ENCODE results near the gene SNPH.
"Not testable (repeated sequence)": the region's sequence is repeated elsewhere in the genome, so short reads cannot be mapped to it uniquely, and the experiment has no call there.

SNPH gene

DNA sequence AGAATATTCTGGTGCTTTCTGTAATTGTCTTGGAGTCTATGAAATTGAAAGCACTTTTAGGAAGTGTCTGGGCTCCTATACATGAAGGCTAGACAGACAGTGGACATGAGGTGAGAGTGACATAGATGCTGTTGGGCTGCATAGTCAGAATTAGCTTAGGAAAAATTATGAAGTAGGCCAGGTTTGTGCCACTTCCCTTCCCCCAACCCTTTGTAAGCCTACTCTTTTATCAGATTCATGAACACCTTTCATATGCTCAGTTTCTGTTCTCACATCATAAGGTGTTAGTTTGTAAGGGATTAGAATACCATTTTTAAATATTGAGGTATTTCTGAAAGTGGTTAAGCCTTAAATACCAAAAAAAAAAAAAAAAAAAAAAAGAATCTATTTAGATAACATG, 18.4 kb upstream of the SNPH start:
- H3K27ac Mint-ChIP-seq = no peak overlapping the region
- H3K4me1 Mint-ChIP-seq = peaks cover 6% of the 10 kb centered on the region
- ATAC-seq (no peak), DNase-seq (no peak)
- H3K27me3 Mint-ChIP-seq = no peaks in the 10 kb centered on the region
- H3K36me3 Mint-ChIP-seq (ENCODE audit: low read depth) = peaks cover 1% of the 10 kb centered on the region
- H3K9me3 Mint-ChIP-seq = peaks cover 4% of the 10 kb centered on the region
- H3K4me3 Mint-ChIP-seq = no peak overlapping the region

DNA sequence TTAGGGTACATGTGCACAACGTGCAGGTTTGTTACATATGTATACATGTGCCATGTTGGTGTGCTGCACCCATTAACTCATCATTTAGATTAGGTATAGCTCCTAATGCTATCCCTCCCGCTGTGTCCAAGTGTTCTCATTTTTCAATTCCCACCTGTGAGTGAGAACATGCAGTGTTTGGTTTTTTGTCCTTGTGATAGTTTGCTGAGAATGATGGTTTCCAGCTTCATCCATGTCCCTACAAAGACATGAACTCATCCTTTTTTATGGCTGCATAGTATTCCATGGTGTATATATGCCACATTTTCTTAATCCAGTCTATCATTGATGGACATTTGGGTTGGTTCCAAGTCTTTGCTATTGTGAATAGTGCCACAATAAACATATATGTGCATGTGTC, 15.8 kb upstream of the SNPH start:
- not testable (repeated sequence) for H3K9me3 Mint-ChIP-seq; H3K36me3 Mint-ChIP-seq (ENCODE audit: low read depth); H3K27ac Mint-ChIP-seq; H3K4me1 Mint-ChIP-seq; H3K4me3 Mint-ChIP-seq; H3K27me3 Mint-ChIP-seq; DNase-seq; ATAC-seq

DNA sequence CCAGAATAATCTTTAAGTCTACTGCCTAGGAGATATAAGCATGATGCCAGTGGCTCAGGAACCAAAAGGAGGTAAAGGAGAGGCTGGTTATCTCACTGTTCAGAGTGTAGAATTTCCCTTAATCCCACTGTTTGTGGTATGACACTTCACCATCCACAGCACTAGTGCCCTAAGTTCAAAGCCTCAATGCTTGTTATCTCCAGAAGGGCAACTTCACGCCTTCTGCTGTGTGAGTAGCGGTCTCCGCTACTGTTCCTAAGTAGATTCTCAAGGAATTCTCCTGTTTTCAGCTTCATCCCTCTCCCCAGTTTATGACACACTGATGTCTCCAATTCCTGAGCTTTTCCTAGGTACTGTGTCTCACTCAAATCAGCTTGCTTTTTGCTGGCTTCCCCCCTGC, 13.7 kb upstream of the SNPH start:
- peaks cover 4% of the 10 kb centered on the region for H3K9me3 Mint-ChIP-seq
- H3K4me1 Mint-ChIP-seq = peaks cover 6% of the 10 kb centered on the region
- peaks cover 1% of the 10 kb centered on the region for H3K27me3 Mint-ChIP-seq
- H3K36me3 Mint-ChIP-seq (ENCODE audit: low read depth) = peaks cover 1% of the 10 kb centered on the region
- DNase-seq (no peak), ATAC-seq (no peak)
- no peak overlapping the region for H3K27ac Mint-ChIP-seq
- no peak overlapping the region for H3K4me3 Mint-ChIP-seq

DNA sequence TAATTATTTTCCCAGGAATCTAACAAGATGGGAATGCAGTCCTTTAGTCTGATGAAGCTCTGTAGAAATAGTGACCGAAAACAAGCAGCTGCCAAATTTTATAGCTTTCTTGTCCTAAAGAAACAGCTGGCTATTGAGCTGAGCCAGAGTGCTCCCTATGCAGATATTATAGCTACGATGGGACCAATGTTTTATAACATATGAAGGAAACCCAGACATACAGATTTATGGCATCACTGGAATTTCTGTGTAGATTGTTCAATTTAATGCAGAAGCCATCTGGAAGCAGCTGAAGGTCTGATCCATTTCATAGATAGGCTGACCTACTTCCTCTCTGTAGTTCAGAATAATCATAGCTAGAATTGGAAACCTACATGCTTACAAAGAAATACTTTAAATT, 11.8 kb upstream of the SNPH start:
- ATAC-seq (no peak), DNase-seq (no peak)
- peaks cover 6% of the 10 kb centered on the region for H3K4me1 Mint-ChIP-seq
- H3K4me3 Mint-ChIP-seq = no peak overlapping the region
- no peak overlapping the region for H3K27ac Mint-ChIP-seq
- peaks cover 2% of the 10 kb centered on the region for H3K27me3 Mint-ChIP-seq
- H3K36me3 Mint-ChIP-seq (ENCODE audit: low read depth) = peaks cover 1% of the 10 kb centered on the region
- peaks cover 4% of the 10 kb centered on the region for H3K9me3 Mint-ChIP-seq

DNA sequence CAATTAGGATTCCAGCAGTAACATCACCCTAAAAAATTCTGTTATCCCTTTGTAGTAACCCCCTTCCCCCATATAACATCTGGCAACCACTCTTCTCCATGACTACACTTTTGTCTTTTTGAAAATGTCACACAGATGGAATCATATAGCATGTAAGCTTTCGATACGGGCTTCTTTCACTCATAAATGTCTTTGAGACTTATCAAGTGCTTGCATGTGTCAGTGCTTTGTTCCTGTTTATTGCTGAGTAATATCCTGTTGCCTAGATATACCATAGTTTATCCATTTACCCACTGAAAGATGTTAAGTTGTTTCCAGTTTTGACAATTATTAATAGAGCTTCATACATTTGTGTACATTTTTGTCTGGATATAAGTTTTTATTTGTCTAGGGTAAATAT, 10.4 kb upstream of the SNPH start:
- Mint-ChIP-seq H3K36me3 (ENCODE audit: low read depth) (peaks cover 1% of the 10 kb centered on the region), H3K4me3 (no peak overlapping the region), H3K27ac (no peak overlapping the region), H3K27me3 (peaks cover 2% of the 10 kb centered on the region), H3K9me3 (peaks cover 4% of the 10 kb centered on the region), H3K4me1 (peaks cover 6% of the 10 kb centered on the region)
- ATAC-seq (peak; percentile 28), DNase-seq (no peak)

DNA sequence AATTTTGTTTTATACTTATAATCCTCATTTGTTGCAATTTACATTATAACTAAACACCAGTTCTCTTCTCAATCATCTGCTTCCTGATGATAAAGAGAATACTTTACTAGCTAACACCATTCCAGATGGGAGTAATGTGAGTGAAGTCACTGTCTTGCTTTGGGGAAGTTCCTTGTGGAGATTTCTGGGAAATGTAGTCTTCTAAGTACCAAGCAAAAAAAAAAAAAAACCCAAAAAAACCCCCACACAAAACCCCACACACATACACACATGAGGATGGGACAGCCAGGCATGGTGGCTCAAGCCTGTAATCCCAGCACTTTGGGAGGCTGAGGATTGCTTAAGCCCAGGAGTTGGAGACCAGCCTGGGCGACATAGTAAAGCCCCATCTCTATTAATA, 2.2 kb upstream of the SNPH start:
- peaks cover 2% of the 10 kb centered on the region for H3K27me3 Mint-ChIP-seq
- no peak overlapping the region for H3K27ac Mint-ChIP-seq
- peaks cover 4% of the 10 kb centered on the region for H3K9me3 Mint-ChIP-seq
- ATAC-seq (no peak), DNase-seq (no peak)
- peaks cover 3% of the 10 kb centered on the region for H3K36me3 Mint-ChIP-seq (ENCODE audit: low read depth)
- H3K4me3 Mint-ChIP-seq = peak overlapping the region; percentile 21
- peaks cover 40% of the 10 kb centered on the region for H3K4me1 Mint-ChIP-seq

DNA sequence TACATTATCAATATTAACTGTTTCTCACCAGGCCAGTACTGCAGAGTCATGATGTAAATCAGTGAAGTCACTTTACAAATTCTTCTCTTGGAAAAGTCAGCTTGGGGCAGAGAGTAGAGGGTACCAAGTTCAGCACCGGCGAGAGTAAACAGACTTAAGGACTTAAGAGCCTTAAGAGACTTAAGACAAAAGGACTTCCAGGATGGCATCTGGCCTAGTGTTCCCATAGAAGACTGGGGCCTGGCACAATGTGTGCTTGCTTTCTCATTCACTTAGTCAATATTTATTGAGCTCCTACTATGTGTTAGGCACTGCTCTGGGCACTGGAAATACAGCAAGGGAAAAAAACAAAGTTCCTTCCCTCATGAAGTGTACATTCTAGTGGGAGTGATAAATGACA, 1.4 kb upstream of the SNPH start:
- Mint-ChIP-seq H3K4me1 (peaks cover 40% of the 10 kb centered on the region), H3K36me3 (ENCODE audit: low read depth) (peaks cover 3% of the 10 kb centered on the region), H3K9me3 (peaks cover 4% of the 10 kb centered on the region), H3K27me3 (peaks cover 2% of the 10 kb centered on the region), H3K27ac (peak overlapping the region; percentile 63), H3K4me3 (peak overlapping the region; percentile 86)
- ATAC-seq (no peak), DNase-seq (no peak)

DNA sequence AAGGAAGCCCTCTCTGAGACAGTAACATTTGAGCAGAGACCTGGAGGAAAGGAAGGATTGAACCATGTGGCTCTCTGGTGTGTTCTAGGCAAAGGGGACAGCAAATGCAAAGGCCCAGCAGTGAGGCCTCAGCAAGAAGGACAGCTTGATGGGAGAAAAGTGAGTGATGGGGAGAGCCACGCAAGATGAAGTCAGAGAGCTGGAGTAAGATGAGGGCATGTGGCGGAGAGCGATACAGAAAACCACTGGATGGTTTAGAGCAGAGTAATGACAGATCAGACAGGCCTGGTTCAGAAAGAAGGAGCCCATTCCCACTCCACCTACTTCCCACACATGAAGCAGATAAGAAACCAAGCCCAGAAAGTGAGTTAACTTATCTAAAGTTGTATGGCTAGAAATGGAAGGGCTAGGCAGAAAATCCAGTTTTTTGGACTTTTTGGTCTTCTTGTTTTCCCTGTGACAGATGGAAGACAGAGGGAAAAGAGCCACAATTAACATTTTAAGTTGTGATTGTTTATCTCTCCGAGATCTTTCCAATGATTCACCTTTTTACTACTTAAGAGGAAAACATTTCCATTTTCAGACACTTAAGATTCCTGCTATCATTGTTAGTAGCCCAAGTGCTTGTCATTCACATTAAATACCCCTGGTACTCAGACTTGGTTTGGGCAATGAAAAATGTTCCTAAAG, 723 bp upstream of the SNPH start:
- Mint-ChIP-seq H3K27ac (peak overlapping the region; percentile 83), H3K4me3 (peak overlapping the region; percentile 86), H3K36me3 (ENCODE audit: low read depth) (peaks cover 3% of the 10 kb centered on the region), H3K27me3 (peaks cover 2% of the 10 kb centered on the region), H3K4me1 (peaks cover 40% of the 10 kb centered on the region), H3K9me3 (peaks cover 4% of the 10 kb centered on the region)
- DNase-seq = no peak
- no peak for ATAC-seq

DNA sequence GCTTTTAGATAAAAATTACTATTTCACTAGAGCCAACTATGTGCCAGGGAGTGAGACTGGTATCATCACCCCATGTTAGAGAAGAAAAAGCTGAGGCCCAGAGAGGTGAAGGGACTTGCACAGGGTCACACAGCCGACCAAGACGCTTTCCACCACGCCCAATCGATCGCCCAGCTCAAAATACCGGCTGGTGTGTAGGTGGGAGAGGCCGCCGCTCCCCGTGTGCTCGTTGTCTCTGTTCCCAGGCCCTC, 253 bp upstream of the SNPH start:
- DNase-seq = no peak
- H3K4me1 Mint-ChIP-seq = peaks cover 40% of the 10 kb centered on the region

DNA sequence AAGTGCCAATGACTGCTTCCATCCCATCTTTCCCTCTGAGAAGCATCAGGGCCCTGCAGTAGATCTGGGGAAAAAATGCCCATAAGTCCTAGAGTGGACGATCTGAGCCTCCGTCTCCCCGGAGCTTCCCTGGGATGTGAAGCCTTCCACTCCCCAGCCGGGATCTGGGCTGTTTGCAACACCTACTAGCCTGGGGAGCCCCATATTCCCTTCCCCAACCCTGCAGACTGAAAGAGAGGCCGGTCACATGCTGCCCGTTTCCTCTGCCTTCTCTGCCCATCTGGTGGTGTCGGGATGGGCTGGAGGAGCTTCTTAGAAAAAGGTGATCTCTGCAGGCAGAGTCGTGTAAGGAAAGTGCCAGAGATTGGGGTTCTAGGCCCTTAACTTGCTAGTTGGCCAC, 1.1 kb downstream of the SNPH start:
- Mint-ChIP-seq H3K36me3 (ENCODE audit: low read depth) (peaks cover 3% of the 10 kb centered on the region), H3K27me3 (no peaks in the 10 kb centered on the region), H3K4me3 (peak overlapping the region; percentile 41), H3K4me1 (peaks cover 48% of the 10 kb centered on the region), H3K9me3 (peaks cover 3% of the 10 kb centered on the region), H3K27ac (no peak overlapping the region)
- DNase-seq (no peak), ATAC-seq (no peak)

More for the DNA sequence above, 253 bp upstream of the SNPH start:
- no peak for ATAC-seq
- Mint-ChIP-seq H3K36me3 (ENCODE audit: low read depth) (peaks cover 3% of the 10 kb centered on the region), H3K4me3 (peak overlapping the region; percentile 86), H3K27me3 (peaks cover 2% of the 10 kb centered on the region), H3K9me3 (peaks cover 4% of the 10 kb centered on the region), H3K27ac (peak overlapping the region; percentile 83)

DNA sequence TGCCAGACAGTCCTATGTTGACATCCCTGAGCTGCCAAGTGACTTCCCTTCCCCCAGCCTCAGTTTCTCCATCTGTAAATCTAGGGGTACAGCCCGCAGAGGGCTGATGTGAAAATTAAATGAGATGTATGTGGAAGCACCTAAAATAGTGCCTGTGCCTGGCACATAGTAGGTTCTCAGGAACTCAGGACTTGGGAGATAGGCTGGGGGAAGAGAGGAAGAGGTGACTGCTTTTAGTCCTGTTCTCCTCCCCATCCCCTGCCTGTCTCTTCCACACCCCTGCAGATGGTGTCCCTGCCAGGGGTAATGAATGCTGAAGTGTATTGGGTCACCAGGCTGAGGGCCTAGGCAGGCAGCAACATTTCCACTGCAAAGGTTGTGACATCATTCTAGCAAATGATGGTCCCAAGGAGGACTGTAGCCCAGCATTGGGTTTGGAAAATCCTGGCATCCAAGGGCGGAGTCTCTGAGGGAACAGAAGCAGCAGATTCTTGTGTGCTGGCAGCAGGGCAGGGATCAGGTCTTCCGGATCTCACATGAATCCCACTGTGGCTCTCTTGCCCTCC, 1.8 kb downstream of the SNPH start:
- Mint-ChIP-seq H3K4me1 (peaks cover 51% of the 10 kb centered on the region), H3K9me3 (no peaks in the 10 kb centered on the region), H3K27ac (no peak overlapping the region), H3K4me3 (no peak overlapping the region), H3K36me3 (ENCODE audit: low read depth) (no peaks in the 10 kb centered on the region), H3K27me3 (no peaks in the 10 kb centered on the region)
- DNase-seq = no peak
- no peak for ATAC-seq

DNA sequence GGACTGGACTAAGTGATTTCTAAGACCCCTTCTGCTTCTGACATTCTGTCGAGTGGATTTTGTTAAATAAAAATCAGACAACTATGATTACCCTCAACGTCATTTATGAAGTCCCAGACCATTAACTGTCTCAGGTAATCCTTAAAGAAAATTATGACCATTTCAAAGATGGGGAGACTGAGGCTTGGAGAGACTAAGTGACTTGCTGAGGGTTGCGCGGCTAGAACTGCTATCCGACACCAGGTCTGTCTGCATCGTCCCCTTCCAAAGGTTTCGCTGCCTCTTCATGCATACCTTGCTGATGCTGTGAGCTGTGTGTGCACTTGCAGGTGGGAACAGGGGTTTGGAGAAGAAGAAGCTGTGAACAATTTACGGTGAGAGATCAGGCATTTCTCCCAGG, 3.1 kb downstream of the SNPH start:
- Mint-ChIP-seq H3K27ac (no peak overlapping the region), H3K4me3 (no peak overlapping the region), H3K9me3 (no peaks in the 10 kb centered on the region), H3K27me3 (no peaks in the 10 kb centered on the region), H3K36me3 (ENCODE audit: low read depth) (no peaks in the 10 kb centered on the region), H3K4me1 (peaks cover 44% of the 10 kb centered on the region)
- DNase-seq (no peak), ATAC-seq (no peak)

DNA sequence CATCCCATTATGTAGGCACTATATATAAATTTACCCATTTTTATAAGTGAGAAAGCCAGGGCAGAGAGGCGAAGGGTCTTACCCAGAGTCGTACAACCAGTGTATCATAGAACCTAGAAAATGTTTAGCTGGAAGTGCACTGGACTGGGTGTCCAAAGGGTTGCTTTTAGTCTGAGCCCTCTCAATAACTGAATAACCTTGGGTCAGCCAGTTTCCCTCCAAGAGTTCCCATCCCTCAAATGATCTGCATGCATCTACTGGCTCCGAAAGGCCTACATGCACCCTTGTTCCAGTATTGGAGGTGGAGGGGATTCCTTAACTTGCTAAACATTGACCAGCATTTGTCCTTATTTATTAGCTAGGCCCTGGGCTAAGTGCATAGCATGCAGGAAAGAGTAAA, 3.8 kb downstream of the SNPH start:
- Mint-ChIP-seq H3K27ac (no peak overlapping the region), H3K4me1 (peaks cover 37% of the 10 kb centered on the region), H3K36me3 (ENCODE audit: low read depth) (no peaks in the 10 kb centered on the region), H3K27me3 (no peaks in the 10 kb centered on the region), H3K9me3 (no peaks in the 10 kb centered on the region), H3K4me3 (no peak overlapping the region)
- ATAC-seq = no peak
- no peak for DNase-seq

DNA sequence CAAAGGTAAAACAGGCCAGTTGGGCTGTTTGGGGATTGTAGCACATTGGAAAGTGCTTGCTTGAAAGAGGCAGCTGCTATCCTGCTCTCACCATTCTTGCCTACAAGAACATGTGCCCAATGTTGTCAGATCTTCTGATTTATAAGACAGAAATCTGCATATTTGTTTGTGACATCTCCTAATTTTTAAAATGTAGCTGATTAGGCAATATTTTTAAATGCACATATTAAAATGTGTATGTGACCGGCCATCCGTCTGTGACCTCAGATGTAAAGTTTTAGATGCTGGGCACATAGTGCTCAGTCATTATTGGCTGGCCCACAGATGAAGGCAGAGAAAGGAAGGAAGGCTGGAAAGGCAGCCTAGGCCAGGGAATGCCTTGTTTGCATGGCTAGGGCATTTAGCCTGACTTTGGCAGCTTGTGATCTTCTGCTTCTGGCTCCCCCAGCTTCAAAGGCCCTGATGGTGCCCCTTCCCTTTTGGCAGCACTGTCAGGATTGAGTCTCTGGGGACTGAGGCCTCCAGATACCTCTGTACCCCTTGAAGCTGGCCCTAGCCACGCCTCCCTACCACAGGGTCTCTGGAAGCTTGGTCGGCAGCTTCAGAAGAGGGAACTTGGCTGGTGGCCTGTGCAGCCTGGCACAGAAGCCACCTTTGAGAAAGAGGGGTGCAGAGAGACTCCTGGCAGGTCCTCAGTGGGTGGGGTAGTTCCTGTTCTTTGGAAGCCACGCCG, 6.4 kb downstream of the SNPH start:
- no peak overlapping the region for H3K4me3 Mint-ChIP-seq
- H3K4me1 Mint-ChIP-seq = peaks cover 19% of the 10 kb centered on the region
- H3K36me3 Mint-ChIP-seq (ENCODE audit: low read depth) = no peaks in the 10 kb centered on the region
- H3K9me3 Mint-ChIP-seq = no peaks in the 10 kb centered on the region
- H3K27ac Mint-ChIP-seq = no peak overlapping the region
- DNase-seq = no peak
- no peaks in the 10 kb centered on the region for H3K27me3 Mint-ChIP-seq
- no peak for ATAC-seq

DNA sequence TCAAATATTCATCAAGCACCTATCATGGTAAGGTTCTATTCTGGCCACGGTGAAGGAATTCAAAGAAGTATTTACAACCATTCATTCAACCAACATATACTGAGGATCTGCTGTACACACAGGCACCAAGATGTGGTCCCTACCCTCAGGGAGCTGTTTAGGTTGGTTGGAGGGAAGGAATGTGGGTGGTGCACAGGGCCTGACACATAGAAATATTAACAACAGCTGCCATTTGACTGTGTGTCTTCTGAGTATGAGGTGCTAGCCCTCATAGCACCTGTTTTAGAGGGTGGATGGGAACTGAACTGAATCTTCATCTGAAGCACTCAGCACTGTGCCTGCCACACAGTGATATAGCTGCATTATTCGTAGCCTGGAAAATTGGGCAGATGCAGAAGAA, 7.3 kb downstream of the SNPH start:
- no peak for ATAC-seq
- Mint-ChIP-seq H3K36me3 (ENCODE audit: low read depth) (no peaks in the 10 kb centered on the region), H3K27ac (no peak overlapping the region), H3K9me3 (no peaks in the 10 kb centered on the region), H3K4me1 (peaks cover 14% of the 10 kb centered on the region), H3K27me3 (no peaks in the 10 kb centered on the region), H3K4me3 (no peak overlapping the region)
- DNase-seq = no peak

Data from activated naive CD8-positive, alpha-beta T cell treated with anti-CD3 and anti-CD28 coated beads, Interleukin-2, amount 50 U/mL, for 24 hours (primary cell).